Kidney epithelial cell (primary cell): ENCODE data around the gene GID4. TPM values are rescaled to one million over a fixed set of nuclear protein-coding genes. Genes with fewer than 3 reads are reported as not detected.

ENCODE experiments used
- DNase-seq: peaks from one replicate; pipeline ENCODE4 v3.0.0-alpha.2; 2010; ENCODE audit warnings: low read depth
- H3K27me3 ChIP-seq: 2 replicates; pipeline ENCODE4 v1.6.0; 2011; ENCODE audit warnings: low read length; ENCODE audit not compliant: control insufficient read depth, insufficient read depth
- H3K36me3 ChIP-seq: 2 replicates; pipeline ENCODE4 v1.5.1; 2011; ENCODE audit warnings: low read length; ENCODE audit not compliant: control insufficient read depth, insufficient read depth
- H3K4me3 ChIP-seq: 2 replicates; pipeline ENCODE4 v1.5.1; 2011; ENCODE audit warnings: low read depth, mild to moderate bottlenecking, control low read depth, low read length
- CTCF ChIP-seq: IDR thresholded peaks from 2 replicates; pipeline ENCODE4 v1.5.1; 2011; ENCODE audit warnings: mild to moderate bottlenecking, moderate library complexity, low read length, control low read depth, inconsistent platforms; ENCODE audit not compliant: insufficient read depth, poor library complexity, severe bottlenecking
- total RNA-seq: library from RNA; depleted of rRNA; stranded (reverse); fragments of >200 nt; gene quantifications from 2 replicates; pipeline ENCODE4 v1.2.3, GENCODE V29; 2015

Gene GID4
- total RNA-seq, 1 donor from 2014 or later, result 8.6 TPM

DNA sequence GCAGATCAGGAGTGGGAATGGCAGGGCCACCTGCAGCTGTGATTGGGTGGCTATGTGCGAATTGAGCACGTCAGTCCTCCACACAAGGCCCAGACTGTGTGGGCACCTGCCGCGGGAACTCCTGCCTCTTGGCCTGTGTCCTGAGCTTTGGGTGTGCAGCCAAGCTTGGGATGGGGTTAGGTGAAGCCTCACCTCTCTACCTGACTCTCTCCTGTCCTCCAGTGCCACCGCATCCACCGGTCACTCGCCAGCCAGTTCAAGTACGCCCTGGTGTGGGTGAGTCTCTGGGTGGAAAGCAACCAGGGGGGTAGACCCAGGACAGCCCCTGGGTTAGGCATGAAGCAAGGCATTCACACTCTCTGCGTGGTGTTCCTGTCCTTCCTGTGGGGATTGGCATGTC lies 67.0 kb downstream of the GID4 start:
- no peak for TF ChIP-seq CTCF
- no peak overlapping the region for H3K4me3 ChIP-seq
- no peaks in the 10 kb centered on the region for H3K27me3 ChIP-seq
- H3K36me3 ChIP-seq, result peaks cover 1% of the 10 kb centered on the region
- DNase-seq, result no peak

- DNase-seq, result no peak
- Histone ChIP-seq H3K27me3 (no peaks in the 10 kb centered on the region), H3K36me3 (peaks cover 1% of the 10 kb centered on the region), H3K4me3 (no peak overlapping the region)
- TF ChIP-seq CTCF, result no peak
Measured at GRCh38 chr17:18107061-18107790, 68.0 kb downstream of the GID4 start.

- H3K4me3 ChIP-seq, result no peak overlapping the region
- no peak for TF ChIP-seq CTCF
- no peaks in the 10 kb centered on the region for H3K27me3 ChIP-seq
- peaks cover 1% of the 10 kb centered on the region for H3K36me3 ChIP-seq
- DNase-seq, result no peak
Measured at GRCh38 chr17:18107971-18108370, 68.8 kb downstream of the GID4 start.

GRCh38 chr17:18108401-18109312 lies 69.4 kb downstream of the GID4 start, which contains the start of gene MYO15A:
Gene MYO15A (plus strand): TSS chr17:18108756. CDS start chr17:18118801, 10,045 bp downstream.
- DNase-seq, result no peak
- Histone ChIP-seq H3K27me3 (no peaks in the 10 kb centered on the region), H3K4me3 (no peak within 1 kb of the TSS), H3K36me3 (peaks cover 1% of the 10 kb centered on the region)
- TF ChIP-seq CTCF, result no peak

- TF ChIP-seq CTCF, result no peak
- Histone ChIP-seq H3K36me3 (no peaks in the 10 kb centered on the region), H3K27me3 (no peaks in the 10 kb centered on the region), H3K4me3 (no peak overlapping the region)
- DNase-seq, result no peak
Measured at GRCh38 chr17:18109935-18110485, 70.8 kb downstream of the GID4 start.
